GM18505 (cell line): Measurements from ENCODE around the gene AGAP5.

Experiments used
- ATAC-seq: cut with Tn5 transposase; IDR thresholded peaks from one replicate; pipeline ENCODE4 v1.9.1; 2021; ENCODE audit not compliant: unreplicated experiment
- POLR2A ChIP-seq: IDR thresholded peaks from 4 replicates; pipeline ENCODE4 v1.6.1; 2011; ENCODE audit warnings: borderline replicate concordance; ENCODE audit not compliant: insufficient read depth, insufficient read length; ENCODE audit errors: extremely low read depth

Gene AGAP5

GRCh38 chr10:73648975-73649829 lies 48.7 kb downstream of the AGAP5 start:
- no peak for TF ChIP-seq POLR2A
- no peak for ATAC-seq

GRCh38 chr10:73647875-73648651 lies 49.8 kb downstream of the AGAP5 start:
- no peak for TF ChIP-seq POLR2A
- ATAC-seq, result no peak

- no peak for TF ChIP-seq POLR2A
- ATAC-seq, result no peak
Measured at GRCh38 chr10:73647211-73647874, 50.6 kb downstream of the AGAP5 start.

- no peak for ATAC-seq
Measured at GRCh38 chr10:73646598-73647041, 51.3 kb downstream of the AGAP5 start.

GRCh38 chr10:73645251-73645650 lies 52.7 kb downstream of the AGAP5 start:
- TF ChIP-seq POLR2A, result no peak
- no peak for ATAC-seq

More at GRCh38 chr10:73646598-73647041, 51.3 kb downstream of the AGAP5 start:
- TF ChIP-seq POLR2A, result no peak

GRCh38 chr10:73644767-73645166 lies 53.1 kb downstream of the AGAP5 start:
- TF ChIP-seq POLR2A, result no peak
- no peak for ATAC-seq

- ATAC-seq, result no peak
- TF ChIP-seq POLR2A, result no peak
Measured at GRCh38 chr10:73644015-73644743, 53.7 kb downstream of the AGAP5 start.

GRCh38 chr10:73643362-73643761 lies 54.5 kb downstream of the AGAP5 start:
- TF ChIP-seq POLR2A, result no peak
- no peak for ATAC-seq

- no peak for TF ChIP-seq POLR2A
- ATAC-seq, result no peak
Measured at GRCh38 chr10:73641328-73642060, 56.4 kb downstream of the AGAP5 start, which contains the start of gene MYOZ1. Gene MYOZ1 (minus strand): TSS chr10:73641474. CDS start chr10:73640017, 1,457 bp downstream.

- TF ChIP-seq POLR2A, result no peak
- ATAC-seq, result no peak
Measured at GRCh38 chr10:73639286-73639685, 58.6 kb downstream of the AGAP5 start.

- no peak for TF ChIP-seq POLR2A
- no peak for ATAC-seq
Measured at GRCh38 chr10:73635781-73636180, 62.1 kb downstream of the AGAP5 start.

- no peak for TF ChIP-seq POLR2A
- ATAC-seq, result no peak
Measured at GRCh38 chr10:73634421-73634820, 63.5 kb downstream of the AGAP5 start.

- no peak for ATAC-seq
- TF ChIP-seq POLR2A, result no peak
Measured at GRCh38 chr10:73629165-73629564, 68.7 kb downstream of the AGAP5 start.

- ATAC-seq, result no peak
- TF ChIP-seq POLR2A, result no peak
Measured at GRCh38 chr10:73628405-73628804, 69.5 kb downstream of the AGAP5 start.
